HG03097 (cell line): ENCODE data around the gene TMBIM1.
A peak's percentile ranks its signal among the peaks of the same experiment; 100 is the strongest.

ENCODE experiments used
- ATAC-seq: cut with Tn5 transposase; IDR thresholded peaks from one replicate; pipeline ENCODE4 v1.9.1; 2021; ENCODE audit not compliant: unreplicated experiment, low FRiP score

The TMBIM1 gene

GRCh38 chr2:218294430-218295022 lies 2.2 kb upstream of the TMBIM1 start:
- ATAC-seq: no peak

GRCh38 chr2:218293715-218294429 lies 1.6 kb upstream of the TMBIM1 start:
- no peak for ATAC-seq

GRCh38 chr2:218291318-218292047 lies 820 bp downstream of the TMBIM1 start:
- ATAC-seq: no peak

GRCh38 chr2:218290316-218291261 lies 1.7 kb downstream of the TMBIM1 start:
- peak; percentile 56 for ATAC-seq

GRCh38 chr2:218289639-218290315 lies 2.5 kb downstream of the TMBIM1 start:
- no peak for ATAC-seq

GRCh38 chr2:218286570-218287459 lies 5.5 kb downstream of the TMBIM1 start:
- ATAC-seq: peak; percentile 50

GRCh38 chr2:218285604-218286003 lies 6.7 kb downstream of the TMBIM1 start:
- no peak for ATAC-seq

GRCh38 chr2:218284106-218284811 lies 8.0 kb downstream of the TMBIM1 start:
- ATAC-seq: no peak

- no peak for ATAC-seq
These were observed 9.9 kb downstream of the TMBIM1 start for GRCh38 chr2:218282173-218282991.

GRCh38 chr2:218281449-218281848 lies 10.9 kb downstream of the TMBIM1 start:
- no peak for ATAC-seq

GRCh38 chr2:218280260-218280870 lies 11.9 kb downstream of the TMBIM1 start:
- ATAC-seq: no peak

GRCh38 chr2:218278531-218279360 lies 13.6 kb downstream of the TMBIM1 start:
- ATAC-seq: no peak

GRCh38 chr2:218277921-218278320 lies 14.4 kb downstream of the TMBIM1 start:
- no peak for ATAC-seq

- ATAC-seq: no peak
These were observed 15.1 kb downstream of the TMBIM1 start for GRCh38 chr2:218276986-218277755.

- no peak for ATAC-seq
These were observed 16.8 kb downstream of the TMBIM1 start for GRCh38 chr2:218275371-218276072.
